ENCODE data around the gene TSPAN4. TPM values are rescaled to one million over a fixed set of nuclear protein-coding genes. Genes with fewer than 3 reads are reported as not detected.

Gene TSPAN4
- total and polyA plus RNA-seq, 8 donors: 10.5 to 116 (median 28.4) TPM

GRCh38 chr11:888310-889212 is 45.9 kb downstream of the TSPAN4 start:
- H3K4me3 ChIP-seq: no peak overlapping the region

DNA sequence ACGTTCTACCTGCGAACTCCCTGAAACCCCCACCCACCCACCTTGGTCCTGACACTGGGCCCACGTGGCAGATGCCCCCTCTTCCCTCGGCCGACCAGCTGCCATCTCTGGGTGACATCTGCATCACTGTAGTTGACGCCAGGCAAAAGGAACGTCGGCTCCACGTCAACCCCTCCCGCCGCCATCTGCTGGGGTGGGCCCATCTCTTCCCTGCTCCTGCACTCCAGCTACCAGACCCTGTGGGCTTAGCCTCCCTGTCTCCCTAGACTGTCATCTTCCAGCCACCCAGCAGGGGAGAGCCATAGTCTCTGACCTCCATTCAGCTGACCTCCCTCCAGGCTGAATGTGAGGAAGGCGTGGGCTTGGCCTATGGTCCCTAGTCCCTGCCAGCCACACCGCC is 46.6 kb downstream of the TSPAN4 start:
- Histone ChIP-seq H3K4me3 (no peak overlapping the region), H3K36me3 (peaks cover 4 to 78% (median 50%) of the 10 kb centered on the region in 4 donors), H3K27ac (no peak overlapping the region), H3K4me1 (no peaks in the 10 kb centered on the region), H3K27me3 (no peaks in the 10 kb centered on the region), H3K9me3 (no peaks in the 10 kb centered on the region)
- no peak for DNase-seq
- WGBS, 5 donors: 91 to 94% (median 93%) methylated on average over 12 to 13 of the region's 13 CpGs
- no peak for TF ChIP-seq POLR2A (IDR thresholded peaks at IDR 0.05)
- TF ChIP-seq, protein P1, sequence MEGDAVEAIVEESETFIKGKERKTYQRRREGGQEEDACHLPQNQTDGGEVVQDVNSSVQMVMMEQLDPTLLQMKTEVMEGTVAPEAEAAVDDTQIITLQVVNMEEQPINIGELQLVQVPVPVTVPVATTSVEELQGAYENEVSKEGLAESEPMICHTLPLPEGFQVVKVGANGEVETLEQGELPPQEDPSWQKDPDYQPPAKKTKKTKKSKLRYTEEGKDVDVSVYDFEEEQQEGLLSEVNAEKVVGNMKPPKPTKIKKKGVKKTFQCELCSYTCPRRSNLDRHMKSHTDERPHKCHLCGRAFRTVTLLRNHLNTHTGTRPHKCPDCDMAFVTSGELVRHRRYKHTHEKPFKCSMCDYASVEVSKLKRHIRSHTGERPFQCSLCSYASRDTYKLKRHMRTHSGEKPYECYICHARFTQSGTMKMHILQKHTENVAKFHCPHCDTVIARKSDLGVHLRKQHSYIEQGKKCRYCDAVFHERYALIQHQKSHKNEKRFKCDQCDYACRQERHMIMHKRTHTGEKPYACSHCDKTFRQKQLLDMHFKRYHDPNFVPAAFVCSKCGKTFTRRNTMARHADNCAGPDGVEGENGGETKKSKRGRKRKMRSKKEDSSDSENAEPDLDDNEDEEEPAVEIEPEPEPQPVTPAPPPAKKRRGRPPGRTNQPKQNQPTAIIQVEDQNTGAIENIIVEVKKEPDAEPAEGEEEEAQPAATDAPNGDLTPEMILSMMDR (IDR thresholded peaks at IDR 0.05): no peak
- no peak for TF ChIP-seq EP300 (IDR thresholded peaks at IDR 0.05)
- no peak for TF ChIP-seq POLR2AphosphoS5 (IDR thresholded peaks at IDR 0.05)
- intact Hi-C loops (cut with DNase I; ENCODE audit: low total_unique reads): no loop called here

More at GRCh38 chr11:888310-889212, 45.9 kb downstream of the TSPAN4 start:
- TF ChIP-seq POLR2A (IDR thresholded peaks at IDR 0.05) (no peak), POLR2AphosphoS5 (IDR thresholded peaks at IDR 0.05) (no peak), EP300 (IDR thresholded peaks at IDR 0.05) (no peak)
- TF ChIP-seq, protein P1 (IDR thresholded peaks at IDR 0.05): no peak
- peaks cover 4 to 83% (median 57%) of the 10 kb centered on the region in 4 donors for H3K36me3 ChIP-seq
- no peaks in the 10 kb centered on the region for H3K9me3 ChIP-seq
- WGBS, 5 donors: 88 to 93% (median 91%) methylated on average over 37 to 45 of the region's 45 CpGs
- intact Hi-C loops (cut with DNase I; ENCODE audit: low total_unique reads): no loop called here
- H3K27ac ChIP-seq: no peak overlapping the region
- no peaks in the 10 kb centered on the region for H3K4me1 ChIP-seq
- no peak for DNase-seq
- no peaks in the 10 kb centered on the region for H3K27me3 ChIP-seq

- TF ChIP-seq POLR2A (IDR thresholded peaks at IDR 0.05): no peak
- no peak for TF ChIP-seq EP300 (IDR thresholded peaks at IDR 0.05)
- TF ChIP-seq POLR2AphosphoS5 (IDR thresholded peaks at IDR 0.05): no peak
- TF ChIP-seq, protein P1 (IDR thresholded peaks at IDR 0.05): no peak
- H3K27ac ChIP-seq: no peak overlapping the region
- intact Hi-C loops (cut with DNase I; ENCODE audit: low total_unique reads): no loop called here
- H3K4me3 ChIP-seq: no peak overlapping the region
- H3K4me1 ChIP-seq: no peaks in the 10 kb centered on the region
- DNase-seq: no peak
- H3K36me3 ChIP-seq: peaks cover 4 to 78% (median 48%) of the 10 kb centered on the region in 4 donors
- 83 to 95% (median 91%) methylated on average over 12 to 32 of the region's 32 CpGs for WGBS, 5 donors
- no peaks in the 10 kb centered on the region for H3K9me3 ChIP-seq
- no peaks in the 10 kb centered on the region for H3K27me3 ChIP-seq
Measured at GRCh38 chr11:889687-890475, 47.2 kb downstream of the TSPAN4 start.

DNA sequence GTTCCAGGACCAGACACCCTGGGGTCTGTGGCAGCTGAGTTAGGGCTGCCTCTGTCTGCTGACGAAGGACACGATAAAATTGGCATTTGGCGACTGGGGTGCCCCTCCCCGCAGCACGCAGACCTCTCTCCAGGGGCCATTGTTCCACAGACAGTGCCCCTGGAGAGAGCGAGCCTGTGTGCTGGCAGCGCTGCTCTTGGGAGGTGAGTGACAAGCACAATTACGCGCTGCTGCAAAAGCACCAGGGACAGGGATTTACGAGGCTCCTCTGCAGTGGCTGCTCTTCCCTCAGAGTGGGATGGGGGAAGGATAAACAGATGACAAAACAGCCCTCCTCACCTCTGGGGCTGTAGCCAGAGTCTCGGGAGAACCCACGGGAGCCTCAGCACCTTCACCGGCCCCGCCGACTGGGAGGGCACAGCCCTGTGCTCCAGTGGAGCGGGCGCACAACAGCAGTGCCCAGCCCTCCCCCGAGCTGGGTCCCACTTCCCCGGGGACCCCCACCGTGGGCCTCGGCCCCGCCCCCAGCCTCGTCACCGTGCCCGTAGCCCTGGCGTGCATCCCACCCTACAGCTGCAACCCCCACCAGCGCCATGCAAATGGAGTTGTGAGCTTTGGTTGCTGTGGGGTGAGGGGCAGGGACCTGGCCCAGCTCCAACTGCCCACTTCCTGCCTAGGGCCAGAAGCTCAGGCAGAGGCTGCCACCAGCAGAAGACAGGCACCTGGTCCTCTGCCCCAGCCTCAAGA is 48.3 kb downstream of the TSPAN4 start:
- 74 to 87% (median 83%) methylated on average over 10 to 27 of the region's 27 CpGs for WGBS, 5 donors
- intact Hi-C loops (cut with DNase I; ENCODE audit: low total_unique reads): no loop called here

More for the DNA sequence above, 48.3 kb downstream of the TSPAN4 start:
- no peaks in the 10 kb centered on the region for H3K4me1 ChIP-seq
- DNase-seq: peak in 1 of 2 donors; percentile 56
- H3K27ac ChIP-seq: no peak overlapping the region
- no peak for TF ChIP-seq EP300 (IDR thresholded peaks at IDR 0.05)
- no peak for TF ChIP-seq POLR2A (IDR thresholded peaks at IDR 0.05)
- TF ChIP-seq POLR2AphosphoS5 (IDR thresholded peaks at IDR 0.05): no peak
- TF ChIP-seq, protein P1 (IDR thresholded peaks at IDR 0.05): no peak
- H3K9me3 ChIP-seq: no peaks in the 10 kb centered on the region
- H3K27me3 ChIP-seq: no peaks in the 10 kb centered on the region
- H3K4me3 ChIP-seq: no peak overlapping the region
- peaks cover 4 to 78% (median 45%) of the 10 kb centered on the region in 4 donors for H3K36me3 ChIP-seq

Data from stomach (tissue), 9 donors.